Activated naive CD4-positive, alpha-beta T cell (primary cell): ENCODE data around the gene WDFY1.
A peak's percentile ranks its signal among the peaks of the same experiment; 100 is the strongest.

Experiments
- DNase-seq, 4 experiments: peaks; one replicate each; lab custom pipeline; 2025; lab: John Stamatoyannopoulos, UW

The WDFY1 gene

GRCh38 chr2:223944703-223945531 is at the start of gene WDFY1:
TSS of gene WDFY1 (minus strand) at chr2:223945335. CDS start at chr2:223945284, 51 bp downstream.
- DNase-seq = peak; percentile 45 to 76 (median 56)

- DNase-seq = no peak
Measured at GRCh38 chr2:223994562-223995162, 49.5 kb upstream of the WDFY1 start.

- peak in 3 of 4 experiments; percentile 17 to 26 (median 23) for DNase-seq
Measured at GRCh38 chr2:223993634-223994232, 48.6 kb upstream of the WDFY1 start.

- DNase-seq = no peak
Measured at GRCh38 chr2:223991611-223992010, 46.5 kb upstream of the WDFY1 start.

- no peak for DNase-seq
Measured at GRCh38 chr2:223989856-223990232, 44.7 kb upstream of the WDFY1 start.

- DNase-seq = no peak
Measured at GRCh38 chr2:223989206-223989855, 44.2 kb upstream of the WDFY1 start.

GRCh38 chr2:223981241-223981640 is 36.1 kb upstream of the WDFY1 start:
- no peak for DNase-seq

- DNase-seq = no peak
Measured at GRCh38 chr2:223980803-223981202, 35.7 kb upstream of the WDFY1 start.

- DNase-seq = no peak
Measured at GRCh38 chr2:223980397-223980735, 35.2 kb upstream of the WDFY1 start.

GRCh38 chr2:223979730-223980396 is 34.7 kb upstream of the WDFY1 start:
- DNase-seq = no peak

GRCh38 chr2:223978451-223978850 is 33.3 kb upstream of the WDFY1 start:
- no peak for DNase-seq

GRCh38 chr2:223976635-223977226 is 31.6 kb upstream of the WDFY1 start:
- no peak for DNase-seq

GRCh38 chr2:223973606-223974005 is 28.5 kb upstream of the WDFY1 start:
- DNase-seq = no peak

GRCh38 chr2:223972656-223973102 is 27.5 kb upstream of the WDFY1 start:
- DNase-seq = no peak

GRCh38 chr2:223971731-223972130 is 26.6 kb upstream of the WDFY1 start:
- DNase-seq = no peak

- peak in 1 of 4 experiments; percentile 15 for DNase-seq
Measured at GRCh38 chr2:223970343-223971128, 25.4 kb upstream of the WDFY1 start.

GRCh38 chr2:223969856-223970255 is 24.7 kb upstream of the WDFY1 start:
- no peak for DNase-seq

- DNase-seq = no peak
Measured at GRCh38 chr2:223969315-223969714, 24.2 kb upstream of the WDFY1 start.

GRCh38 chr2:223967981-223968380 is 22.8 kb upstream of the WDFY1 start:
- DNase-seq = no peak

GRCh38 chr2:223959688-223960087 is 14.6 kb upstream of the WDFY1 start:
- DNase-seq = no peak
